Loucy (cell line): ENCODE results near the gene APAF1.

Experiments used
- CTCF ChIP-seq: fragments of 200-600 bp; sonication (generic); conservative IDR thresholded peaks from 2 replicates; pipeline ENCODE4 v1.5.1; 2014; ENCODE audit warnings: mild to moderate bottlenecking, antibody characterized with exemption, low read length
- EZH2phosphoT487 ChIP-seq: fragments of 200-600 bp; IDR thresholded peaks from 2 replicates; pipeline ENCODE4 v1.6.1; 2018; ENCODE audit warnings: antibody characterized with exemption, mild to moderate bottlenecking, moderate library complexity, borderline replicate concordance

DNA sequence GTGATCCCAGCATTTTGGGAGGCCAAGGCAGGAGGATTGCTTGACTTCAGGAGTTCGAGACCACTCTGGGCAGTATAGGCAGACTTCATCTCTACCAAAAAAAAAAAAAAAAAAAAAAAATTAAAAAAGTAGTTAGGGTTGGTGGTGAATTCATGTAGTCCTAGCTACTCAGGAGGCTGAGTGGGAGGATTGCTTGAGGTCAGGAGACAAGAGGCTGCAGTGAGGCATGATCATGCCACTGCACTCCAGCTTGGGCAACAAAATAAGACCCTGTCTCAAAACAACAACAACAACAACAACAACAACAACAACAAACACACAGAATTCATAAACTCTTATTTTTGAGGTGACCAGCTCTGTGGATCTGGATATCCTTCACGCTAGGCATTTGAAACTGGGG, 34.5 kb upstream of the APAF1 start:
- TF ChIP-seq EZH2phosphoT487 (no peak), CTCF (no peak)
